Transverse colon (tissue), 4 donors: Measurements from ENCODE around the gene ATF6. TPM values are rescaled to one million over a fixed set of nuclear protein-coding genes. Genes with fewer than 3 reads are reported as not detected.

Experiments used
- DNase-seq: peaks from one replicate; pipeline ENCODE4 v3.0.0-alpha.2; 2019
- H3K27ac ChIP-seq, 4 donors: fragments of 200-600 bp; sonication (generic); 2 replicates each; pipeline ENCODE4 v1.5.1; 2016 to 2018; ENCODE audit warnings: inconsistent platforms in 4 of 4
- H3K27me3 ChIP-seq: fragments of 200-600 bp; sonication (generic); 2 replicates; pipeline ENCODE4 v1.5.1; 2017; ENCODE audit warnings: inconsistent platforms
- H3K36me3 ChIP-seq, 4 donors: fragments of 200-600 bp; sonication (generic); 2 replicates each; pipeline ENCODE4 v1.5.1; 2017 to 2019; ENCODE audit warnings: inconsistent platforms in 4 of 4
- H3K4me1 ChIP-seq, 4 donors: fragments of 200-600 bp; sonication (generic); 2 replicates each; pipeline ENCODE4 v1.5.1; 2017 to 2020; ENCODE audit warnings: inconsistent platforms in 4 of 4
- H3K4me3 ChIP-seq, 4 donors: fragments of 200-600 bp; sonication (generic); 1 replicate in 1 of 4; 2 replicates in 3 of 4; pipeline versions ENCODE4 v1.5.1 to v1.6.1; 2017 to 2019; ENCODE audit warnings: inconsistent platforms in 4 of 4
- H3K9me3 ChIP-seq, 2 donors: fragments of 200-600 bp; sonication (generic); 2 replicates each; pipeline ENCODE4 v1.5.1; 2017 to 2019; ENCODE audit warnings: inconsistent platforms in 2 of 2
- CTCF ChIP-seq, 5 experiments: fragments of 200-600 bp in 3 of 5; fragments of 450-650 bp in 2 of 5; sonication (generic) in 3 of 5; IDR thresholded peaks; 1 replicate in 2 of 5; 2 replicates in 3 of 5; pipeline ENCODE4 v1.5.1; 2016 to 2017; ENCODE audit warnings: antibody characterized with exemption in 5 of 5, inconsistent platforms in 3 of 5, mild to moderate bottlenecking in 2 of 5, moderate library complexity in 1 of 5
- EP300 ChIP-seq: sonication (generic); formaldehyde crosslinking; IDR thresholded peaks from one replicate; pipeline ENCODE4 v1.6.1; 2017; ENCODE audit warnings: antibody characterized with exemption, low read depth
- POLR2A ChIP-seq: fragments of 450-650 bp; IDR thresholded peaks from one replicate; pipeline ENCODE4 v1.6.1; 2016; ENCODE audit warnings: antibody characterized with exemption, mild to moderate bottlenecking, moderate library complexity
- POLR2AphosphoS5 ChIP-seq, 3 donors: sonication (generic); formaldehyde crosslinking; IDR thresholded peaks; one replicate each; pipeline ENCODE4 v1.6.1; 2016; ENCODE audit warnings: antibody characterized with exemption in 3 of 3
- WGBS, 2 donors: methylation state at CpG; one replicate each; pipeline ENCODE4 v1.1.5; 2018; ENCODE audit warnings: low coverage in 1 of 2; 5-methylcytosine and 5-hydroxymethylcytosine counted together
- in situ Hi-C, 4 donors: fragments of 200-750 bp; cut with MboI; loops; one replicate each; pipeline versions ENCODE4 v1.15.0 to v1.15.1; 2017; ENCODE audit warnings: low sequenced_read_pairs in 3 of 4, low pct_ligation_motif_present in 1 of 4, low pct_unique_long_range_greater_than_20kb in 1 of 4
- intact Hi-C: fragments of 100-400 bp; cut with DNase I; formaldehyde crosslinking; loops from one replicate; pipeline ENCODE4 v1.15.1; 2023; ENCODE audit warnings: low total_unique reads
- total RNA-seq, 4 donors: library from RNA; depleted of rRNA; stranded (reverse); fragments of >200 nt; gene quantifications; one replicate each; pipeline ENCODE4 v1.1.0, GENCODE V29; 2016

ATF6 gene
- total RNA-seq, 4 donors from 2014 or later, result 10.8 to 45.8 (median 23.0) TPM

GRCh38 chr1:161737625-161738024 is 28.5 kb upstream of the ATF6 start:
- Histone ChIP-seq H3K36me3 (no peaks in the 10 kb centered on the region), H3K27ac (no peak overlapping the region), H3K4me3 (no peak overlapping the region), H3K9me3 (no peaks in the 10 kb centered on the region), H3K27me3 (peaks cover 37% of the 10 kb centered on the region), H3K4me1 (peaks cover 0 to 9% (median 0%) of the 10 kb centered on the region in 4 donors)
- intact Hi-C loops (loop anchor here (10.0 kb wide), 1 partner anchor 253 kb away; no protein-coding TSS in a partner anchor), in situ Hi-C loops (loop anchor here (10.0 to 25.0 kb wide), 5 partner anchors 100 to 675 kb away; partner anchors contain the start of genes FCGR3B (in 3 of the 4) and ARHGAP30 (in 1 of the 4))
- TF ChIP-seq POLR2AphosphoS5 (IDR thresholded peaks at IDR 0.05) (no peak), POLR2A (no peak), CTCF (IDR thresholded peaks at IDR 0.05) (no peak), EP300 (no peak)
- WGBS, 2 donors, result 29 to 73% methylated on average over 1 to 2 of the region's 2 CpGs
- DNase-seq, result no peak

GRCh38 chr1:161738627-161739287 is 27.4 kb upstream of the ATF6 start:
- peaks cover 33% of the 10 kb centered on the region for H3K27me3 ChIP-seq
- intact Hi-C loops, result loop anchor here (10.0 kb wide), 1 partner anchor 254 kb away; no protein-coding TSS in a partner anchor

GRCh38 chr1:161739865-161740566 is 26.1 kb upstream of the ATF6 start:
- Histone ChIP-seq H3K4me1 (peaks cover 0 to 9% (median 0%) of the 10 kb centered on the region in 4 donors), H3K4me3 (no peak overlapping the region), H3K9me3 (no peaks in the 10 kb centered on the region), H3K27ac (peak overlapping the region; percentile 36 to 64 (median 56)), H3K27me3 (peaks cover 29% of the 10 kb centered on the region), H3K36me3 (no peaks in the 10 kb centered on the region)
- intact Hi-C loops (loop anchor here (10.0 kb wide), 1 partner anchor 255 kb away; no protein-coding TSS in a partner anchor), in situ Hi-C loops (loop anchor here (10.0 to 25.0 kb wide), 5 partner anchors 103 to 678 kb away; partner anchors contain the start of genes FCGR3B (in 3 of the 4) and ARHGAP30 (in 1 of the 4))
- 64 to 79% methylated on average over 4 to 8 of the region's 8 CpGs for WGBS, 2 donors
- TF ChIP-seq POLR2A, result no peak
- no peak for TF ChIP-seq EP300
- no peak for TF ChIP-seq POLR2AphosphoS5 (IDR thresholded peaks at IDR 0.05)
- no peak for TF ChIP-seq CTCF (IDR thresholded peaks at IDR 0.05)
- peak; percentile 30 for DNase-seq

More at GRCh38 chr1:161738627-161739287, 27.4 kb upstream of the ATF6 start:
- Histone ChIP-seq H3K9me3 (no peaks in the 10 kb centered on the region), H3K36me3 (no peaks in the 10 kb centered on the region), H3K4me3 (no peak overlapping the region), H3K4me1 (peaks cover 0 to 9% (median 0%) of the 10 kb centered on the region in 4 donors), H3K27ac (peak overlapping the region; percentile 36 to 64 (median 56))
- no peak for TF ChIP-seq EP300
- TF ChIP-seq POLR2AphosphoS5 (IDR thresholded peaks at IDR 0.05), result no peak
- TF ChIP-seq POLR2A, result no peak
- peak in 3 of 5 experiments; percentile 4 to 21 (median 17) for TF ChIP-seq CTCF (IDR thresholded peaks at IDR 0.05)
- in situ Hi-C loops, result loop anchor here (10.0 to 25.0 kb wide), 5 partner anchors 101 to 676 kb away; partner anchors contain the start of genes FCGR3B (in 3 of the 4) and ARHGAP30 (in 1 of the 4)
- DNase-seq, result peak; percentile 72
- WGBS, 2 donors, result 54 to 89% methylated on average over 4 of the region's 4 CpGs

GRCh38 chr1:161740921-161741320 is 25.2 kb upstream of the ATF6 start:
- no peak for DNase-seq
- intact Hi-C loops, result no loop called here

More at GRCh38 chr1:161740921-161741320, 25.2 kb upstream of the ATF6 start:
- in situ Hi-C loops, result loop anchor here (10.0 to 25.0 kb wide), 5 partner anchors 104 to 679 kb away; partner anchors contain the start of genes FCGR3B (in 3 of the 4) and ARHGAP30 (in 1 of the 4)
- H3K4me1 ChIP-seq, result peaks cover 0 to 9% (median 0%) of the 10 kb centered on the region in 4 donors
- peaks cover 27% of the 10 kb centered on the region for H3K27me3 ChIP-seq
- H3K9me3 ChIP-seq, result no peaks in the 10 kb centered on the region
- TF ChIP-seq POLR2A, result no peak
- TF ChIP-seq EP300, result no peak
- TF ChIP-seq POLR2AphosphoS5 (IDR thresholded peaks at IDR 0.05), result no peak
- TF ChIP-seq CTCF (IDR thresholded peaks at IDR 0.05), result no peak
- WGBS, 2 donors, result 72 to 83% methylated on average over 6 of the region's 6 CpGs
- no peaks in the 10 kb centered on the region for H3K36me3 ChIP-seq
- H3K27ac ChIP-seq, result peak overlapping the region in 3 of 4 donors; percentile 23 to 64 (median 60)
- H3K4me3 ChIP-seq, result no peak overlapping the region
